Dermis microvascular lymphatic vessel endothelial cell (primary cell): Measurements from ENCODE around the gene PDLIM5. TPM values are rescaled to one million over a fixed set of nuclear protein-coding genes. Genes with fewer than 3 reads are reported as not detected.

Experiments
- DNase-seq, 2 donors: peaks; one replicate each; pipeline versions ENCODE4 v3.0.0 to v3.0.0-alpha.2; 2010; ENCODE audit warnings: low read depth in 2 of 2
- total RNA-seq: library from RNA; depleted of rRNA; stranded (reverse); fragments of >200 nt; gene quantifications from 2 replicates; pipeline ENCODE4 v1.2.1, GENCODE V29; 2014

The PDLIM5 gene
- total RNA-seq, 1 donor from 2014 or later: 71.0 TPM

GRCh38 chr4:94558392-94558904 lies 106.7 kb downstream of the PDLIM5 start:
- DNase-seq: no peak

- peak in 1 of 2 donors; percentile 47 for DNase-seq
Observed at GRCh38 chr4:94559351-94559806, 107.6 kb downstream of the PDLIM5 start.

DNA sequence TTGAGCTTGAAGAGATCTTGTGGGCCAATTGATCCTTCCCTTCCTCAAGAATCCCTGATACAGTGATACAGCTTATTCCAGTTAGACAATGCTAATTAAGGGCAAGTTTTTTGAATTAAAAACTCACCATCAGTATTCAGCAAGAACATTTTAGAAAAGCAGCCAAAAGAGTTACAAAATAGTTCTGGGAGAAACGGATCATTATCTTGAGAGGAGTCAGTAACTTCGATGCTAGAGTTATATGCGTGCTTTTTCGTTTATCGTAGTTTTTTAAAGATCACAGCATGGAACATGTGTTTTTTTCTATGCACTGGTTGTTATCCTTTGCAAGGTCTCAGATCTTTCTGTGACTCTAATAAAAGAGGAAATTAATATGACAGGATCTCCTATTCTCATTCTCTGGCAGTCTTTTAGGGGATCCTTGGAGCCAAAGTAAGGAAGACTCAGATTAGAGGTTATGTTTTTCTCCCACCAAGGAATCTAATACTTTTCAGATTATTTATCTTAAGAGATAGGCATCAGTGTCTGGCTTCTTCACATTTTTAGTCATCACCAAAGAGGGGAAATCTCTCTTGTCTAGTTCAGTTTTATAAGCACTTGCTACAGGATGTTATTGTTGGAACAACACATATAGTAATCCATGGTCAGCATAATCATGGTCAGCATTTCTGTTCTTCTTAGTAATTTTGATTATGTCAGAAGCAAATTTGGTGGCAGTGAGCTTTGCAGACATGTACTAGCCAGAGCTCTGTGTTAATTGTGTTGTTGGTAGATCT lies 109.7 kb downstream of the PDLIM5 start:
- peak; percentile 75 to 90 for DNase-seq

DNA sequence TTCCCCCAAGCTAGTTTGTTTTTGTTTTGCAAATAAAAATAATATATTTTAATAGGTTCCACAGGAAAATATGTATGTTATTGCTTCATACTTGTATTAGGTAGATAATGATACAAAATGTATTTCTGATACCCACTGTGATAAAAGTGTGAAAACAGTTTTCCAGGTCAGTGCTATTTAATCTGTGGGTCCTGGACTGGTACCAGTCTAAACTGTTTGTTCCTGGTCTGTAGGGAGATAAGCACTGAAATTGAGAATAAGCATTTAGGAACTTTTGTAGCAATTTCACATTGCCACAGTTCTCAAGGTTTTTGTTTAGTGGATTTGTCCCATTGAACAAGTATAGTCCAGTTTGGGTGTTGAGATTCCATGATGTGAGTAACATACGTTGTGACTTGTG lies 110.5 kb downstream of the PDLIM5 start:
- no peak for DNase-seq

GRCh38 chr4:94564252-94564651 lies 112.5 kb downstream of the PDLIM5 start:
- DNase-seq: no peak

DNA sequence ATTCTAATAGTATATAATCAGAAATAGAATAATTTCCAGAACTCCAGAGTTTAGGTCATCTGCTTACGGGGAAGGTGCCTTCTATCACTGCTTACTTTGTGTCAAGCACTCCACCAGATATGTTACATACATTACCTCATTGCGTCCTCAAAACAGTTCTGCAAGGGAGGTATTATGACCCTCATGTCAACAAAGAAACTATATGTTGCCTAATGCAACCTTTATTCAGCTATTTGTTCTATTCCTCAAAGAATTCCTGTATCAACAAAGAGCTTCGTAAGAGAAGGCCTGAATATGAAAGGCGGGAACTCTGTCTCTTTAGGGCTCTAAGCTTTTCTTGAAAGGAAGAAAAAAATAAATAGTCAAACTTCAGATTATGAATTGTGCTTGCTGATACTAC lies 114.7 kb downstream of the PDLIM5 start:
- DNase-seq: no peak

GRCh38 chr4:94567811-94568210 lies 116.1 kb downstream of the PDLIM5 start:
- DNase-seq: no peak

DNA sequence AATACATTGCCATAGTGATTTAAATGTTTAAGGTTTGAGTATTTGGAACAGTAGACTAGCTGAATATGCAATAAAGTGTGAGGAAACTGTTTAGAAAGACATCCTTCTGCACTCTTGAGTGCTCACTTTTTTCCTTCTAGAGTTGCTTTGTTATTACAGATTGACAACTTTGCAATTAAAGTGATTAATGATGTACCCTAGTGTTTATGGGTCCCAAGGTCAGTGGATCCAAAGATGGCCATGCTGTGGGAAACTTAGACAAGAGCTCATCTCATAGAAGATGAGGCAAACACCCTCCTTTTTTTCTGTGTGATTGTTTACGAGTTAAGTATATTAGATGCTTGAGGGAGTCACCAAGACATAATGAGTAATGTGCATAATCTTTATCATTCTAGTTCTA lies 118.8 kb downstream of the PDLIM5 start:
- DNase-seq: no peak

DNA sequence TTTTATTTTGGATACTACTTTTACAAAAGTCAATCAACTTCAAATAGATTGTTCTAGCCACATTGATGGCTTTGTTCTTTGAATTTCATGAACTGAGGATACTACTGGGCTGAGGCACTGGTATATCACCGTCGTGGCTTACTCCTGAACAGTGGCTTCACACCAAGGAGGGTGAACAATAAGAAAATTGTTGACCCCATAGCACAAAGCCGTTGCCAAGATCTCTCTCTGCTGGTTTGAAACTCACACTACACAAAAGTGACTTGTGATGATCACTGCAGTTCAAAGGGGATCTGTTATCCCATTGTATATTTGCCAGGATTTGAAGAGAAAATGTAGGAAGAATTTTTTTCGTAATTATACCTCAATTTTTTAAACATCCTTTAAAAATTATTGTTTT lies 119.6 kb downstream of the PDLIM5 start:
- no peak for DNase-seq

DNA sequence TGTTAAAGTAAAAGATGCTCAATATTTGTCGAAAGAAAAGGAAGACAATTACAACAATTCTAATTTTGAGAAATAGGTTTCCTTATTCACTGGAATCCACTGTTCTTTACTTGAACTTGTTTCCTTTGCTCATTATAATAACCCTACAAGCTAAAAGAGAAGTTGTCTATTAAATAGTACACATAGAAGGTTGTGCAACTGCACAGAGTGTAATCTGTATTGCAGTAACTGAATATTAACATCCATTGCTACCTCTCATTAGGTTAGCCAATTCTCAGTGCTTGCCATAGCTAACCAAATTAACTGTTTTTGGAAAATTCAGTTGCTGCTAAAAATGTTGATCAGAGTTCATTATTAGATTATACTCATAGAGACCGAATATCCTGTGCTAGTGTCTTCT lies 120.0 kb downstream of the PDLIM5 start:
- DNase-seq: no peak

GRCh38 chr4:94574050-94574449 lies 122.3 kb downstream of the PDLIM5 start:
- no peak for DNase-seq

GRCh38 chr4:94574616-94575015 lies 122.9 kb downstream of the PDLIM5 start:
- no peak for DNase-seq

- DNase-seq: no peak
Observed at GRCh38 chr4:94575652-94576051, 123.9 kb downstream of the PDLIM5 start.

GRCh38 chr4:94576210-94576609 lies 124.5 kb downstream of the PDLIM5 start:
- DNase-seq: no peak

DNA sequence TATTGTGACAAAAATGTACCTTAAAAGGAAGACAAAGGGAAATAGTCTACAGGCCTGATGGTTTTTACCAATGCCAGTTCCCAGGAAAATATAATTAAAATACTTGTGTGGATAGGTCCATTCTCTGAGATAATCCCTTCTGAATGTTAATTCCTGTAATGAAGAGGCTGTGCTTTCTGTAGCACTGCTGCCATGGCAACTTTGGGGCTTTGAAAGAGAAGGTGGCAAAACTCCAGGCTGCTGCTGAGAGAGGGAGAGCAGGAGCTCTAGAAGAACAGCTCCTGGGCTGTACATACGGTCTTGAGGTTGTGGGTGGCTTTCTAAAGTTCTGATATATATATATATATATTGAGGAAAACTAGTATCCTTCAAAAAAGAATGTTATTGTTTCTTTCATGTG lies 125.4 kb downstream of the PDLIM5 start:
- peak; percentile 10 to 42 for DNase-seq

GRCh38 chr4:94578195-94578594 lies 126.5 kb downstream of the PDLIM5 start:
- DNase-seq: no peak

- DNase-seq: no peak
Observed at GRCh38 chr4:94581766-94582165, 130.0 kb downstream of the PDLIM5 start.

DNA sequence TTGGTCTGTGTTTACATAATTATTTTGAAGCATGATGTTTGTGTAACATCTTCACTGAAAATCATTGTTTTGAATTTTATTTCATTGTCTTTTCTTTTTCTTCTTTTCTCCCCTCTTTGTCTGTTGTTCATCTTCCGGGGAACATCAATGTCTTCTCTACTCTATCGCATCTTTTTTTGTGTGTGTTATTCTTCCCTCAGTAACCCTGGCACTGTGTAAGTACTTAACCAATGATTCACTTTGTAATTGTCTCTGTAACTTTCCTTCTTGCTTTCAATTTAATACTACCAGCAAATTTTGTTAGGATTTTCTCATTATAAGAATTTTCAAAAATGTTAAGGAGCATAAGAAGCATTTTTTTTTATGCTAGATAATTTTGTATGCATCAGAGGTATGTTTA lies 130.8 kb downstream of the PDLIM5 start:
- peak in 1 of 2 donors; percentile 32 for DNase-seq

DNA sequence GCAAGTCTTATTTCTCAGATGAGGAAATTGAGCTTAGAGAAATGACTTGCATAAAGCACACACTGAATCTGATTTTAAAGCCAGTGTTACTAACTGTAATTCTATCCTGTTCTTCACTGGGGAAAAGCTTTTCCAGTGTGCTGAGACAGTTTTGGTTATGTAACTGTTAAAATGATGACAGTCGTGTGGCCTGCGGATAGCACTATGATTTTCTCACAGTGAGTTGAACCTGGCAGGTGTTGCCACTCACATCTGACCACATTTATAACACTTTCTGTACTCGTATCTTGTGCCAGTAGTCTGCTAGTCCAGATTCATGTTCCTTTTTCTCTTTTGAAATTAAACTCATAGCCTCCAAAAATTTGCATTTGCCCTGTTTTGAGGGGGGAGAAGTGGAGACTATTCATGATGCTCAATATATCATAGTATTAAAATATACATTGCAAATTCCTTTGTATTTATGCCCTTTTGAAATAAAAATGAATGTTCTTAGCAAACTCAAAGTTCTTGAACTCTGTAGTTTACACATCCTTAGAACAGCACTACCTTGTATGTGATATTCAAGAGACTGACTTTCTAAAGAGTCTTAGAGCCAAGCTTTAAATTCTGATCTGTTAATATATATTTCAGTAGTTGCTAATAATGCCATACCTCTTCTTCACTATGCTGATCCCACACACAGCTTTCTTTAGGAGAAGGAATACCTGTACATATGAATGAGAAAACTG lies 132.3 kb downstream of the PDLIM5 start:
- DNase-seq: no peak

- DNase-seq: no peak
Observed at GRCh38 chr4:94588896-94589693, 137.4 kb downstream of the PDLIM5 start.

DNA sequence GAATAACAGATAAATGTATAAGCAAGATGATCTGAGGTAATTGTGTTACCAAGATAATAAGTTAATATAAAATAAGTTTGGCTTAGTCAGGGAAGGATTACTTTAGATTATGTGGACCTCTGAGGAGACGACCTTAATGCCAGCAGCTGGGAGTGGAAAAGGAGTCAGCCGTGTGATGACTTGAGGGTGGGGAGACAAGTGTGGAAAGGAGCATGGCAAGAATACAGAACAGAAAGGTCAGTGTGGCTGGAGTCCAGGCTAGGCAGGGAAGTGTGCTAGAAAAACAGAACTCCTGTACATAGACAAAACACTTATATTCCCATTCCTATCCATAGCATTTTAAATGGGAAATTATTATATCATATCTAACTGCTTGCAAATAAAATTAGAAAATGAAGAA lies 138.8 kb downstream of the PDLIM5 start:
- no peak for DNase-seq

- DNase-seq: no peak
Observed at GRCh38 chr4:94591289-94591688, 139.5 kb downstream of the PDLIM5 start.
